ENCODE data around the gene INPP5K.

GRCh38 chr17:1519678-1520077 lies 3.3 kb upstream of the INPP5K start:
- TF ChIP-seq, protein P1, sequence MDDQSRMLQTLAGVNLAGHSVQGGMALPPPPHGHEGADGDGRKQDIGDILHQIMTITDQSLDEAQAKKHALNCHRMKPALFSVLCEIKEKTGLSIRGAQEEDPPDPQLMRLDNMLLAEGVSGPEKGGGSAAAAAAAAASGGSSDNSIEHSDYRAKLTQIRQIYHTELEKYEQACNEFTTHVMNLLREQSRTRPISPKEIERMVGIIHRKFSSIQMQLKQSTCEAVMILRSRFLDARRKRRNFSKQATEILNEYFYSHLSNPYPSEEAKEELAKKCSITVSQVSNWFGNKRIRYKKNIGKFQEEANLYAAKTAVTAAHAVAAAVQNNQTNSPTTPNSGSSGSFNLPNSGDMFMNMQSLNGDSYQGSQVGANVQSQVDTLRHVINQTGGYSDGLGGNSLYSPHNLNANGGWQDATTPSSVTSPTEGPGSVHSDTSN (IDR thresholded peaks at IDR 0.05; ENCODE audit: insufficient replicate concordance, low read depth, low read length) = no peak
- TF ChIP-seq HDGF (IDR thresholded peaks at IDR 0.05) = no peak
- no peak for TF ChIP-seq SMAD5 (IDR thresholded peaks at IDR 0.05; ENCODE audit: low read depth)
